Measurements from ENCODE around the gene PCDHGA5. TPM values are rescaled to one million over a fixed set of nuclear protein-coding genes. Genes with fewer than 3 reads are reported as not detected.
A peak's percentile ranks its signal among the peaks of the same experiment; 100 is the strongest.

PCDHGA5 gene
- total RNA-seq, 4 donors from 2014 or later = 2.6 to 12.5 (median 4.8) TPM

DNA sequence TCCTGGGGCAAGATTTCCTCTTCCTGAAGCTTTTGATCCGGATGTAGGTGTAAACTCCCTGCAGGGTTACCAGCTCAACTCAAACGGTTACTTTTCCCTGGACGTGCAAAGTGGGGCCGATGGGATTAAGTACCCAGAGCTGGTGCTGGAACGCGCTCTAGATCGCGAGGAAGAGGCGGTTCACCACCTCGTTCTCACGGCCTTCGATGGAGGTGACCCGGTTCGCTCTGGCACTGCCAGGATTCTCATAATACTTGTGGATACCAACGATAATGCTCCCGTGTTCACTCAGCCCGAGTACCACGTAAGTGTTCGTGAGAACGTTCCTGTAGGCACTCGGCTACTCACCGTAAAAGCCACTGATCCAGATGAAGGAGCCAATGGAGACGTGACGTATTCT is 8.3 kb upstream of the PCDHGA5 start:
- no peaks in the 10 kb centered on the region for H3K4me1 ChIP-seq
- ATAC-seq = no peak
- TF ChIP-seq EP300 (IDR thresholded peaks at IDR 0.05) (no peak), POLR2A (IDR thresholded peaks at IDR 0.05) (no peak), POLR2AphosphoS5 (IDR thresholded peaks at IDR 0.05) (no peak)
- TF ChIP-seq, protein P1, sequence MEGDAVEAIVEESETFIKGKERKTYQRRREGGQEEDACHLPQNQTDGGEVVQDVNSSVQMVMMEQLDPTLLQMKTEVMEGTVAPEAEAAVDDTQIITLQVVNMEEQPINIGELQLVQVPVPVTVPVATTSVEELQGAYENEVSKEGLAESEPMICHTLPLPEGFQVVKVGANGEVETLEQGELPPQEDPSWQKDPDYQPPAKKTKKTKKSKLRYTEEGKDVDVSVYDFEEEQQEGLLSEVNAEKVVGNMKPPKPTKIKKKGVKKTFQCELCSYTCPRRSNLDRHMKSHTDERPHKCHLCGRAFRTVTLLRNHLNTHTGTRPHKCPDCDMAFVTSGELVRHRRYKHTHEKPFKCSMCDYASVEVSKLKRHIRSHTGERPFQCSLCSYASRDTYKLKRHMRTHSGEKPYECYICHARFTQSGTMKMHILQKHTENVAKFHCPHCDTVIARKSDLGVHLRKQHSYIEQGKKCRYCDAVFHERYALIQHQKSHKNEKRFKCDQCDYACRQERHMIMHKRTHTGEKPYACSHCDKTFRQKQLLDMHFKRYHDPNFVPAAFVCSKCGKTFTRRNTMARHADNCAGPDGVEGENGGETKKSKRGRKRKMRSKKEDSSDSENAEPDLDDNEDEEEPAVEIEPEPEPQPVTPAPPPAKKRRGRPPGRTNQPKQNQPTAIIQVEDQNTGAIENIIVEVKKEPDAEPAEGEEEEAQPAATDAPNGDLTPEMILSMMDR (IDR thresholded peaks at IDR 0.05) = no peak
- peaks cover 0 to 98% (median 0%) of the 10 kb centered on the region in 3 donors for H3K9me3 ChIP-seq
- WGBS, 2 donors (ENCODE audit: low coverage in 1 of 2) = 43% methylated on average over 18 of the region's 24 CpGs; no CpG with 5 or more reads in 1 of the 2 donors
- H3K27ac ChIP-seq = no peak overlapping the region
- H3K27me3 ChIP-seq = peaks cover 28% of the 10 kb centered on the region
- peaks cover 0 to 26% of the 10 kb centered on the region in 2 donors for H3K36me3 ChIP-seq
- peak overlapping the region in 1 of 2 donors; percentile 38 for H3K4me3 ChIP-seq

DNA sequence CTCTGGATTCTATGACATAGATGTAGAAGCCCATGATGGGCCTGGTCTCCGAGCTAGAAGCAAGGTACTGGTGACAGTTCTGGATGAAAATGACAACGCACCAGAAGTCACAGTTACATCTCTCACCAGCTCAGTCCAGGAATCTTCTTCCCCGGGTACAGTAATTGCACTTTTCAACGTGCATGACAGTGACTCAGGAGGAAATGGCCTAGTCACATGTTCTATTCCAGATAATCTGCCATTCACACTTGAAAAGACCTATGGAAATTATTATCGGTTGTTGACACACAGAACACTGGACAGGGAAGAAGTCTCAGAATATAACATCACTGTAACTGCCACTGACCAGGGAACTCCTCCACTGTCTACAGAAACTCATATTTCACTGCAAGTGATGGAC is 7.8 kb upstream of the PCDHGA5 start:
- H3K27ac ChIP-seq = no peak overlapping the region
- whole genome bisulfite sequencing, 2 donors (ENCODE audit: low coverage in 1 of 2) = 66 to 68% methylated on average over 4 to 5 of the region's 5 CpGs
- TF ChIP-seq, protein P1 (IDR thresholded peaks at IDR 0.05) = no peak
- TF ChIP-seq EP300 (IDR thresholded peaks at IDR 0.05) = no peak
- TF ChIP-seq POLR2AphosphoS5 (IDR thresholded peaks at IDR 0.05) = no peak
- TF ChIP-seq POLR2A (IDR thresholded peaks at IDR 0.05) = no peak
- no peak overlapping the region for H3K4me3 ChIP-seq
- no peak for ATAC-seq
- peaks cover 26% of the 10 kb centered on the region for H3K27me3 ChIP-seq
- no peaks in the 10 kb centered on the region for H3K4me1 ChIP-seq
- H3K36me3 ChIP-seq = peaks cover 0 to 26% of the 10 kb centered on the region in 2 donors
- peaks cover 0 to 98% (median under 1%) of the 10 kb centered on the region in 3 donors for H3K9me3 ChIP-seq

DNA sequence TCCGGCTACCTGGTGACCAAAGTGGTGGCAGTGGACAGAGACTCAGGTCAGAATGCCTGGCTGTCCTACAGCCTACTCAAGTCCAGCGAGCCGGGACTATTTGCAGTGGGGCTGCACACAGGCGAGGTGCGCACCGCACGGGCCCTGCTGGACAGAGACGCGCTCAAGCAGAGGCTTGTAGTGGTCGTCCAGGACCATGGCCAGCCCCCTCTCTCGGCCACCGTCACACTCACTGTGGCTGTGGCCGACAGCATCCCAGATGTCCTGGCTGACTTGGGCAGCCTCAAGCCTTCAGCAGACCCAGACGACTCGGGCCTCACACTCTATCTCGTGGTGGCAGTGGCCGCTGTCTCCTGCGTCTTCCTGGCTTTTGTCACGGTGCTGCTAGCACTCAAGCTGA is 7.0 kb upstream of the PCDHGA5 start:
- Histone ChIP-seq H3K4me3 (no peak overlapping the region), H3K27me3 (peaks cover 24% of the 10 kb centered on the region), H3K9me3 (peaks cover 0 to 98% (median 4%) of the 10 kb centered on the region in 3 donors), H3K27ac (no peak overlapping the region), H3K36me3 (peaks cover 0 to 26% of the 10 kb centered on the region in 2 donors), H3K4me1 (no peaks in the 10 kb centered on the region)
- WGBS, 2 donors (ENCODE audit: low coverage in 1 of 2) = no CpG with 5 or more reads among the region's 19 CpGs
- TF ChIP-seq EP300 (IDR thresholded peaks at IDR 0.05) = no peak
- ATAC-seq = no peak

DNA sequence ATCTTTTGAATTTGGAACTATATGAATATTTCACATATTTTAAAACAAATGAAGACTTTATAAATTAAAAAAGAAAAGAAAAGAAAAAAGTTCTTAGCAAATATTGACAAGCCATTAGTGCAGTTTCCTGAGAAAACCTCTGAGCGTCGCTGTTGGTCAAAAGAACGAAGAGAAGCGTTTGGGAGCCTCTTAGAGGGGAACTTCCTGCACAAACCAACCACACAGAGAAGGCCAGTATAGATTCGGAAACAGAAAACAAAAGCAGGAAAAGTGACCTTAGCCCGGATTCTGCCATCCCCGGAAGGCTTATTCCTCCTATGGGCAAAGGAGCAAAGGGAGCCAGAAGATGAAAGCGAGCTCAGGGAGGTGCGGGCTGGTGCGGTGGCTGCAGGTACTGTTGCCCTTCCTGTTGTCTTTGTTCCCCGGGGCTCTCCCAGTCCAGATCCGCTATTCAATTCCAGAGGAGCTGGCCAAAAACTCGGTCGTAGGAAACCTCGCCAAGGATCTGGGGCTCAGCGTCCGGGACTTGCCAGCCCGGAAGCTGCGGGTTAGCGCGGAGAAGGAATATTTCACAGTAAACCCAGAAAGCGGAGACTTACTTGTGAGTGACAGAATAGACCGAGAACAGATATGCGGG is 4.1 kb upstream of the PCDHGA5 start, which contains the start of gene PCDHGB2:
PCDHGB2 (plus strand) TSS at position 205 of the 637 bp plus-strand sequence; CDS start at position 347, 142 bp downstream.
- TF ChIP-seq POLR2A (IDR thresholded peaks at IDR 0.05) = no peak
- TF ChIP-seq, protein P1 (IDR thresholded peaks at IDR 0.05) = peak in 2 of 4 experiments; percentile 15 to 21
- no peak for ATAC-seq

DNA sequence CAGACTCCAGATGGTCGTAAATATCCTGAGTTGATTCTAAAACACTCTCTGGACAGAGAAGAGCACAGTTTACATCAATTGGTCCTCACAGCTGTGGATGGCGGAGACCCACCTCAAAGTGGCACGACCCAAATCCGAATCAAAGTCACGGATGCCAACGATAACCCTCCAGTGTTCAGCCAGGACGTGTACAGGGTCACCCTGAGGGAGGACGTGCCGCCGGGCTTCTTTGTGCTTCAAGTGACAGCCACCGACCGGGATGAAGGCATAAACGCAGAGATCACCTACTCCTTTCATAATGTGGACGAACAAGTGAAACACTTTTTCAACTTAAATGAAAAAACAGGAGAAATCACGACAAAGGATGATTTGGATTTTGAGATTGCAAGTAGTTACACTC is 3.3 kb upstream of the PCDHGA5 start:
- Histone ChIP-seq H3K27ac (no peak overlapping the region), H3K4me1 (no peaks in the 10 kb centered on the region), H3K36me3 (peaks cover 0 to 23% of the 10 kb centered on the region in 2 donors), H3K4me3 (no peak overlapping the region), H3K27me3 (peaks cover 29% of the 10 kb centered on the region), H3K9me3 (peaks cover 0 to 100% (median 4%) of the 10 kb centered on the region in 3 donors)
- no peak for TF ChIP-seq EP300 (IDR thresholded peaks at IDR 0.05)
- TF ChIP-seq POLR2AphosphoS5 (IDR thresholded peaks at IDR 0.05) = no peak
- 28 to 44% methylated on average over 6 to 12 of the region's 15 CpGs for WGBS, 2 donors (ENCODE audit: low coverage in 1 of 2)
- no peak for ATAC-seq

More for the DNA sequence above, 4.1 kb upstream of the PCDHGA5 start, which contains the start of gene PCDHGB2:
- Histone ChIP-seq H3K4me1 (no peaks in the 10 kb centered on the region), H3K4me3 (peak within 1 kb of the TSS; percentile 25 to 34), H3K27me3 (peaks cover 28% of the 10 kb centered on the region), H3K9me3 (peaks cover 0 to 100% (median 4%) of the 10 kb centered on the region in 3 donors), H3K36me3 (peaks cover 0 to 30% of the 10 kb centered on the region in 2 donors), H3K27ac (no peak within 1 kb of the TSS)
- WGBS, 2 donors (ENCODE audit: low coverage in 1 of 2) = 15 to 18% methylated on average over 12 to 16 of the region's 24 CpGs

DNA sequence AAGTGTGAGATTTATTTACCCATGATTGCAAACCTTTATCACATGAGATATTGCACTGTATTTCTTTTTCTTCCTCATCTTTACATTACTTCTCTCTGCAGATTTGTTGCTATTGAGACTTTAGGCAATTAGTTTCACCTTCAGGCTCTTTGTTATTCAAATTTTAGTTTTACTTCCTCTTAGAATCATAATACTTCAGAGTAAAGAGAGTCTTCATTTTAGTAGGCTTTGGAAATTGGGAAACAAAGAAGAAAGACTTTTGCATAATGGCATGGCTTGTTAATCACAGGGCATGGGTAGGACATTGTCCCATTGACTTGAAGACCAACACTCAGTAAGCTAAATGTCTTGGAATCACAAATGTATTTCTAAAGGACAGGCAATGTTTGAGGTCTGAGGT is 1.2 kb upstream of the PCDHGA5 start:
- Histone ChIP-seq H3K4me1 (no peaks in the 10 kb centered on the region), H3K36me3 (peaks cover 0 to 13% of the 10 kb centered on the region in 2 donors), H3K27me3 (peaks cover 37% of the 10 kb centered on the region), H3K9me3 (peaks cover 0 to 100% (median 7%) of the 10 kb centered on the region in 3 donors), H3K4me3 (no peak overlapping the region), H3K27ac (no peak overlapping the region)
- TF ChIP-seq, protein P1 (IDR thresholded peaks at IDR 0.05) = no peak
- no peak for TF ChIP-seq EP300 (IDR thresholded peaks at IDR 0.05)
- TF ChIP-seq POLR2AphosphoS5 (IDR thresholded peaks at IDR 0.05) = no peak
- TF ChIP-seq POLR2A (IDR thresholded peaks at IDR 0.05) = no peak
- no peak for ATAC-seq

Data from gastroesophageal sphincter (tissue), 4 donors.